Measurements from ENCODE around the gene KCTD16.

KCTD16 gene

GRCh38 chr5:144167998-144168397 is 2.7 kb upstream of the KCTD16 start:
- no peak for DNase-seq

- DNase-seq: no peak
These were observed 783 bp upstream of the KCTD16 start for GRCh38 chr5:144169904-144170275.

GRCh38 chr5:144173766-144174165 is 3.1 kb downstream of the KCTD16 start:
- no peak for DNase-seq

GRCh38 chr5:144177548-144177947 is 6.9 kb downstream of the KCTD16 start:
- no peak for DNase-seq

- DNase-seq: no peak
These were observed 8.6 kb downstream of the KCTD16 start for GRCh38 chr5:144179226-144179625.

DNA sequence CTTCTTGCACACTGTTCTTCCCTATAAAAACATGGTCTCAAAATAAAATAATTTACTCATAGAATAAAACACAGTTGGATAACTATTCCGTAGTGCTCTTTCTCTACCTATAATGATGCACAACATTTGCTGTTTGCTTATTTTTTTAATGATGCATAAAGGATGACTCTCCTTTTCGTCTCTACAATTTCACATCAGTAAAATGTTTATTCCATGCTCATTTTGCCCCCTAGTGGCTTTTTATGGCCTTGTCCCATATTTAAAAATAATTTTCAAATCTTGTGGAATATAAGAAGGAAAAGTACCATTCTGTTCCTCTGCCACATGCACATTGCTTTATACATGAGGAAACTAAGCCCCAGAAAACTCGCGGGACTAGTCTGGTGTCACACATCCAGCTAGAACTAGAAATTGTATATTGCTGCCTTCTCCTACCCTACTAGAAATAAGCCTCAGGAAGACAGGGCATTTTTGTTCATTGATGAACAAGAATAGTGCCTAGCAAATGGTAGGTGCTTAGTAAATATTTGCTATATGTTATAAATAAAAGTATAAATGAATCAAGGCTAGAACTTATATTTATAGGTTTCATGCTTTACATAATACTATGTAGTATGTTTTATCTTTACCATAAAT is 12.7 kb downstream of the KCTD16 start:
- no peak for DNase-seq

- peak; percentile 91 for DNase-seq
These were observed 17.1 kb downstream of the KCTD16 start for GRCh38 chr5:144187699-144188294.

DNA sequence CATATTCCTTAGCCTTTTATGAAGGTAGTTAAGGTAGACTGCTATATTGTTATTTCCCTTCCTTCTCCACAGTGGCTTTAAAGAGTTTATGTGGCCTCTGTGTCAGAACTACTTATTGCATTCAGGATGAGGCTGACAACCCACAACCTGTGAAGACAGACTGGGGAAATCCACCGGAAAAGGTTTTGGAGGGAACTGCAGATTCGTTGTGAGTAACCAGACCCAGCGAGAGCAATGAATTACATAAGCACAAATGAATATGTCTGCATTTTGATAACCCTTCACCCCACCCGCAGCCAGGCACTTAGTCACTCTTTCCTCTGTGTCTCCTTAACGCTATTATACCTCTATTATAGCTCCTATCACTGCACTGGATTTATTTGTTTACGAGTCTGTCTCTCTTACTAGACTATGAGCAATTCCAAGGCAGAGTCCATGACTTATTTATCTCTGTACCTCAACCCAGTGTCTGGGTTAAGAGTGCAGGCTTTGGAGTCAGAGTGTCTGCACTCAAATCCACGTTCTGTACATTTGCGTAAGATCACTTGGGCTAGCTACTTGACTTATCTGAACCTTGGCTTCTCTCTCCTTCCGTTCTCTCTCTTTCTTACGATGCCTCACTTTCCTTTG is 19.2 kb downstream of the KCTD16 start:
- peak; percentile 91 for DNase-seq

- no peak for DNase-seq
These were observed 20.9 kb downstream of the KCTD16 start for GRCh38 chr5:144191531-144191930.

DNA sequence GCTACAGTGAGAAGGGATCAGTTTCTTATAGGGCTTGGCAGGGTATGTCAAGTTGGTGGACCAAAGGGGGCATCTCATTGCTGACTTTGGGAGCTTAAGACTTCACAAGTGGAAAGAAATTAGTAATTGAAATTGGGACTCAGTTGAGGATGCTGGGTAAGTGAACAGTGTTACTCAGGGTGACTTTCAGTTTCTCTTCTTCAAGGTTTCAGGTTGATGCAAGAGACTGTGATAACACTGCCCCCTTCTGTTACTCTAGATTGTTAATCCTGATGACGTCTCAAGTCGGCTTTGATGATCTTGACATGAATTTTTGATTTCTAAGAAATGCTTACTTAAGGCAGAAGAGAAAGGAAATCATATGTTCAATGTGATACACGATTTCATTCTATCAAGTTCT is 21.3 kb downstream of the KCTD16 start:
- DNase-seq: peak; percentile 62

DNA sequence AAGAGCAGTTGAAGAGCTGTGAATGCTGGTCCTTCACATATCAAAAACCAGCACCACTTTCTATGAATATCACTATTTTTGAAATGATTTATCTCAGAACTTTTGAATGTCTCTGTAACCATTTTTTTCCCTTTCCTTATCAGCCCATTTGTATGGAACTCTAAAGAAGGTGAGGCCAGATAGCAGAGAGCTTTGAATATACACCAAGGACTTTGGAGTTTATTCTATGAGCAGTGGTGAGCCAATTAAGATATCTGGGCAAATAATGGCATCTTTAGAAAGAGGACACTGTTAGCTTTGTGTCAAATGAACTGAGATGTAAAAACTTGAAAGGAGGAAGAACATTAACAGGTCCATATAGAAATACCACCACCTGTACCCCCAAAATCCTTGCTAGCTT is 22.0 kb downstream of the KCTD16 start:
- DNase-seq: no peak

- DNase-seq: no peak
These were observed 23.5 kb downstream of the KCTD16 start for GRCh38 chr5:144194144-144194543.

DNA sequence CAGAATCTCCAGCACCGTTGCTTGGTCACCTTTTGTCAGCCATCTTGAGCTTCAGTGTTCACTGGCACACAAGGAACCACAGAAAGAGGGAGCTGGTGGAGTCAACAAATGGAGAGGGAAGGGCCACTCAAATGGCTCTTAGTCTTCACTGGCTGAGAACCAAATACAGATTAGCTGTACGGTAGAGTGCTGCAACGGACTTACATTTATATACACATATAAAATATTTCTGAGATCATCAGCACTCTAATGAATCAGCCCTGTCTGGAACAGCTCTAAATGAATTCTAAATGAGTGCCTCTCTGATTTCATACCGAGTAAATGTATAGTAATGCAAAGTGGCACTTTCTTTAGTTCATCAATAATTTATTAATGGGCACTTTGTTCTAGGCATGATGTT is 24.8 kb downstream of the KCTD16 start:
- DNase-seq: no peak

DNA sequence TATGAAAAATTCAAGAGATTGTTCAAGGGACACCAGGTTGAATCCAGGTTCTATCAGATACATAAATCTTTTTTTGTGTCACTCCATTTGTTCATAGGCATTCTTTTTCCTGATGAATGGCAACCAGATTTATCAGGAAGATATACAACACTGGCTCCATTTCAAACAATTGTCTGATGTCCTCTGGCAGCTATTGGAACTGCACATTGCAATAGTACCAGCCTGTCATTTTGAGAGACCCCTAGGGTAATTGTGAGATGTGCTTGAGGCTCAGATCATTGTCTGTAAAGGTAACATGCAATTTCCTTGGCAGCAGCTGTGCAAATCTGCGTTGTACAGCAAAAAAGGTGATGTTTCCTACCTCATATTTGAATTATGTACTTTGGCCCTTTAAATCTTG is 25.9 kb downstream of the KCTD16 start:
- DNase-seq: no peak

GRCh38 chr5:144198386-144198785 is 27.7 kb downstream of the KCTD16 start:
- DNase-seq: no peak

DNA sequence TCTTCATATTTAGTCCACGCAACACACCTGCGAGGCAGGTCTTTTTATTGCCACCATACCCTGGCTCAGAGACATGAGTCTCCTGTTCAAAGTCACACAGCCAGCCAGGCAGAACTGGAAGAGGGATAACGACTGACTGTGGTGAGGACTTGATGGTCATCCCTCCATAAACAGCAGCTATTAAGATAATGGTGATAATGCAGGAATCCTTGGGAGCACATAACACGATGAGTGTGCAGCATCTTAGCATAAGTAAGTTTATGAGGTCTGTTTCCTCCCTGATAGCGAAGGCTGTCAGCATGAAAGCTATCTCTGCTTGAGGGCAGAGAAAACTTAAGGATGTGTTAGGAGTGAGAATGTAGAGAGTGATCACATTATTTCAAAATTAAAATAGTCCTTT is 30.9 kb downstream of the KCTD16 start:
- no peak for DNase-seq

GRCh38 chr5:144202072-144202471 is 31.4 kb downstream of the KCTD16 start:
- no peak for DNase-seq

- no peak for DNase-seq
These were observed 32.1 kb downstream of the KCTD16 start for GRCh38 chr5:144202726-144203125.

DNA sequence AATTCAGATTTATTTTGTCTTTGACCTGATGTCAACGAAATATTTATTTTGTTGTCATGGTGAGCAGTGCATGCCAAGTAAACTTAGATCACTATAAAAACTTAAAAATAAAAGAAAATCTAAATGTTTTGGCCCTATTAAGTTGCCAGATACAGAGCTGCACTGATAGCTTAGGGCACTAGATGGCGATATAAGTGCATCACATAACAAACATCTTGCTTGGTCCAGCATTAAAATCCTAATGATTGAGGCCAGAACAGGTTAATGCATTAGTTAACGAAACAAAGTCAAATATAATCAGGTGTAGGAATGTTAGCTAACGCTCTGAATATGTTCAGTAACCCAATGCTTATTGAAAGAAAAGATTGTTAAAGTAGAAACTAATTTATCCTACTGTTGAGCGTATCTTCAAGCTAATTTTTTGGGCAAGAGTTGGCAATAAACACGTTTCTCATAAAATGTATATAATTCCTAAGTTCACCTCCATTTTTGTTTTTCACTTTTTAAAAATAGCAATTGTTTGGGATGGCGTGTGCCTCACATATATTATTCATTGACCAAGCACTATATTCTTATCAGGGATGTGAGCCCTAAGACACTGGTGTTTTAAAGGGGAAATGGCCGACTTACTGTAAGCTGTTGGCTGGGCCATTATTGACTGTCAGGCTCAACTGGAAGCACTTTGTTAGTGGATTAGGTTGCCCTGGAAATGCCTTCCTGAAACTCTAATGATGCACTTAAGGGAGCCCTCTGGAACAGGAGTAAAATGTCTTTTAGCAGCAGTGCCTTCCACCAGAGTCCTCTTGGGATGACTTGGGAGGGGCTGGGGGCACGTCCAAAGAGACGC is 33.3 kb downstream of the KCTD16 start:
- DNase-seq: no peak

GRCh38 chr5:144205141-144205551 is 34.5 kb downstream of the KCTD16 start:
- peak; percentile 62 for DNase-seq

- DNase-seq: no peak
These were observed 35.5 kb downstream of the KCTD16 start for GRCh38 chr5:144206141-144206540.

DNA sequence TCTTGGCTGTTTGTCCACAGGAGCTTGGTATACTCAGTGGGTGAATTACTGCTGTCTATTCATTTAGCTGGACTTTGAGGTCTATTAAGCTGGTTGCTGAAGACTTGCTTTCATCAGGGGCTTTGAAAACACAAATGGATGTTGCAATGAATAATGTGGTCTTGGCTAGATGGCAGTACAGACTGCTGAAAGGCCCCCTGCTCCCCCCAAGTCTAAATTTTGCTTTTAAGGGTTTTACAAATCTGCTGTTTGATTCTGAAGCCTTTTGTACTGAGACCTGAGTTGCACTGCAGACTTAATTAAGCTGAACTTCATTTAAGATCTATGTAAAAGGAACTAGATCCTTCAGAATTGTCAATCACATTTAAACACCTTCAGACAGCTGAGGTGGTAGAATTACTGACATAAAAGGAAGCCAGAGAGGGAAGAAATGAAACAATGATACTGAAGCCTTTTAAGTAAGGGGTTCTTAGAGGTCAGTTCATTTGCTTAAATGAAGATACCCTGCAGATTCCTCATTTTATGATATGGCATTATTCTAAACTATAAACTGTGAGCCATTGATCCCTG is 37.3 kb downstream of the KCTD16 start:
- no peak for DNase-seq

DNA sequence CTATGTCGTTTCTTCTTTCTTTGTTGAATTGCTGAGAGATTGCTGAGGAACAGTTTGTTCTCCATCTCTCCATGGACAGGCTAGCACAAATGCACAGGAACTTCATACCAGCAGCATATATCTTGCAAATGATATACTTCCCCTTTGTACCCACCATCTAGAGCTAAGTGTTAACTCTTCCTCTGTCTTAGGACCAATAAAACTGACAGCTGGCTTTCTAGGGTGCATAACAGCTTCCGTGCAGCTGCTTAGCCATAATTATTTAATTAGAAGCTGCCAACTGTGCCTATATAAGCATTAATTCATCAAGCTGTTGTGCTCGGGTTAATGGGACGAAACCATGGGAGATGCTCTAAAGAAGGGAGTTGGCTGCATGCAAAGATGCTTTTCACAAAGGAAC is 38.7 kb downstream of the KCTD16 start:
- no peak for DNase-seq

Measured in activated effector memory CD4-positive, alpha-beta T cell treated with anti-CD3 and anti-CD28 coated beads, Interleukin-2, amount 50 U/mL, for 16 hours (primary cell).